Hepatic stellate cell (primary cell): ENCODE results near the gene IL27RA.
A peak's percentile ranks its signal among the peaks of the same experiment; 100 is the strongest.

Experiments
- DNase-seq: peaks from one replicate; pipeline ENCODE4 v3.0.0; 2011; ENCODE audit warnings: low spot score

Gene IL27RA

DNA sequence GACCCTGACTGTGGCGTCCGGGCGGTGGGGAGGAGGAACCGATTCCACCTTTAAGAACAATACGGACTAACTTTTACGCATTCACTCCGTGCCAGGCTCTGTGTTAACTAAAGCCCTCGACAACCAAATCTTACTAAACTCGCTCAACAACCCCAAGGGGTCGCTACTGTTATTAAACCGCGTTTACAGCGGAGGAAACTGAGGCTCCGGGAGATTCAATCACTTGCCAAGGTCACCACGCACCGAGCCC lies 57.8 kb downstream of the IL27RA start:
- no peak for DNase-seq

GRCh38 chr19:14089662-14090508 lies 58.3 kb downstream of the IL27RA start:
- peak; percentile 75 for DNase-seq

DNA sequence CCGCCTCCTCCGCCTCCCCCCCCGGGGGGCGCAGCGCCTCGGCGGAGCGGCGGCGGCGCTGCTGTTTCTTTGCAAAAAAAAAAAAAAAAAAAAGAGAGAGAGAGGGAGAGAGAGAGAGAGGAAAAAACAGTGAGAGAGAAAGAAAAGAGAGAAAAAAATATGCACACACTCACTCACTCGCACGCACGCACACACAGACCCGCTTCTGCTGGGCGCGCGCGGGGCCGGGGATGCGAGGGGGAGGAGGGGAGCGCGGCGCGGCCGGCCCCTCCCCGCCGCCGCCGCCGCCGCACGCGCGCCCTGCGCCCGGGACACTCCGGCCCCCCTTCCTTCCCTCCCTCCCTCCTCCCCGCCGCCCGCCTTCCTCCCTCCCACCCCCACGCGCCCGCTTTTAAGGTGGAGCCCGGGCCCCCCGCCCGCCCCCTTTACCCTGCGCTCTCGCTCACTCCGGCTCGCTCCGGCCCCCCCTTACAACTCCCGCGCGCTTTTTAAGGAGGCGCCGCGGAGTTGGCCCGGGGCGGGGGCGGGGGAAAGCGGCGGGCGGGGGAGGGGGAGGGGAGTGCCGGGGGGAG lies 59.0 kb downstream of the IL27RA start, which contains the start of gene SAMD1:
Gene SAMD1, minus strand, starts transcription at position 243 of the 572 bp plus-strand sequence.
- DNase-seq, result peak; percentile 83

DNA sequence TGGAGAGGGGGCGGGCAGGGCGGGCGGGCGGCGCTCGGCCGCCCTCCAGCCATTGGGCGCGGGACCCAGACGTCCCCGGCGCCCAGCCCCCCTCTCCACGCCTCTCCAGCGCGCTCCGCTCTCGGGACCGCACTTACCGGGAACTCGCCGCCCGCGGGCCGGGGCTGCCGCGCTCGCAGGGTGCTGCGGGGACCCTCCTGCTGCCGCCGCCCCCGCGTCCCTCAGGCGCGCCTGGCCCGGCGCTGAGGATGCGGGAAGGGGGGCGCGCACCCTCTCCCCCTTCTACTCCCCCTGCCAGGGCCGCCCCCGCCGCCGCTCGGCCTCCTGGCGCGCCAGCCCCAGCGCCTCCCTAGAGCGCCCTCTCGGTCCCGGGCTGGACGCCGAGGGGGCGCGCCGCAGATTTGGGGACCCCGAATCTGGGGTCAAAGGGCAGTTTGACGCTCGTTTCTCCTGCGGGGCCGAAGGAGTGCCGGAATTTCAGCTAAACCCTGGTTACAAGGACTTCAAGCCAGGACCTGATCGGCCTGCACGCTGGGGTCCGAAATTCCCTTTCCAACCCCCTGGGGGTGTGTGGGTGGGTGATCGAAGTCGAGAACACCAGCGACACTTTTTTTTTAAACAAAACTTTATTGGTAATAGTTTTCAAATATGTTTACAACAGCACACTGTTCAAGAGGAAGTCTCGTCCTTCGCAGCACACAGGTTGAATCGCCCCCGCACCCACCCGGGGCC lies 59.7 kb downstream of the IL27RA start:
- peak; percentile 78 for DNase-seq

DNA sequence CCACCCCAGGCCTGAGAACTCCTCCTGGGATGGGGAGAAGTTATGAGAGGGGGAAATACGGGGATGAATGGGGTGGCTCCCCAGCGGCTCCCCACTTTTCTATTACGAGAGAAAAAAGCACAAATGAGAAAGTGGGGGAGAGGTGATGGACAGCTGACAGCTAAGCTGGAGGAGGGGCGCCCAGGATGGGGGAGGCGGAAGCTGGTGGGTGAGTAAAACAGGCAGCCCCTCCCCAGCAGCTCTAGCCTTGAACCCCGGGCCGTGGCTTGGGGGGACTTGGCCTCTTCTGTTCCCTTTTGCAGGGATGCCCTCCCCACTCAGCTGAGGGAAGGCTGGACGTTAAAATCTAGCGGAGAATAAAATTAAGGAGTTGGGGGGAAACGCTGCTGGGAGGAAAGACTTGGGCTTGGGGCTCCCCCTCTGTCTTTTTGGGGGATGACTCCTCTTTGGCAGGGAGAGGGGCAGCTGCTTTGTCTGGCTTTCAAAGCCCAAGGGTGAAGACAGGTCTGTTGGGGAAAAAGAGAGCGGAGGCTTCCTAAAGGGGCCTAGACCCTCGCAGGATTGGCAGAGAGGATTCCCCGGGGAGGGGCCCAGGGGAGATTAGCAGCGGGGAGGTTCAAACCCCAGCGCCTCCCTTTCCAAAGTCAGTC lies 60.4 kb downstream of the IL27RA start:
- DNase-seq, result no peak

DNA sequence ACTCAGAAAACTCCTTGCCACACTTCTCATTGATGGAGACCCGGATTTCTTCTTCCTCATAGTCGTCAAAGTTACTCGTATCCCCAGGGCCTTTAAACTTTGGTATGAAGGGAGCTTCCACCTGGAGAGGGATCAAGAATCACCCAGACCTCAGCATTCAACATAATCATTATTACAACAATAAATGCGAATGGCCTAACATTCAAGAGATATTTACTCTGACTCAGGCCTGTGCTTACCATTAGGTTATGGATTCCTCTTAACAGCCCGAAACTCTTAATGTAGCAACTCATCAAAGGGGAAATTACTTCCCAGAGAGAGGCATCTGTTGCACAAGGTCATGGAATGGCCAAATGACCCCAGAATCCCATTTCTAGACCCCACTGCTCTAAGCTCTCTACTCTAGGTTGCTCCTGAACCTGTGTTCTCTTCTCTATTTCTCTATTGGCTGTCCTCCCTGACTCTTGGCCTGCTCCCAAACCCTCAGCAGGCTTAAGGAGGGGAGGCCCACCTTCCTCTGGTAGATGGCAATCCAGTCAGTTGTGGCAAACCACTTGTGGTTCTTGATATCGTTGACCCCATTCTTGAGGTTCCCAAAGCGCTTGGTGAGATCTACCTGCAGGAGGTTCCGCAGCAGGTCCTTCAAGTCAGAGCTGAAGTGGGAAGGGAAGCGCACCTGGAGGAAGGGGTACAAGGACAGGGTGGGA lies 61.7 kb downstream of the IL27RA start:
- DNase-seq, result no peak

GRCh38 chr19:14094854-14095253 lies 63.3 kb downstream of the IL27RA start:
- DNase-seq, result no peak

DNA sequence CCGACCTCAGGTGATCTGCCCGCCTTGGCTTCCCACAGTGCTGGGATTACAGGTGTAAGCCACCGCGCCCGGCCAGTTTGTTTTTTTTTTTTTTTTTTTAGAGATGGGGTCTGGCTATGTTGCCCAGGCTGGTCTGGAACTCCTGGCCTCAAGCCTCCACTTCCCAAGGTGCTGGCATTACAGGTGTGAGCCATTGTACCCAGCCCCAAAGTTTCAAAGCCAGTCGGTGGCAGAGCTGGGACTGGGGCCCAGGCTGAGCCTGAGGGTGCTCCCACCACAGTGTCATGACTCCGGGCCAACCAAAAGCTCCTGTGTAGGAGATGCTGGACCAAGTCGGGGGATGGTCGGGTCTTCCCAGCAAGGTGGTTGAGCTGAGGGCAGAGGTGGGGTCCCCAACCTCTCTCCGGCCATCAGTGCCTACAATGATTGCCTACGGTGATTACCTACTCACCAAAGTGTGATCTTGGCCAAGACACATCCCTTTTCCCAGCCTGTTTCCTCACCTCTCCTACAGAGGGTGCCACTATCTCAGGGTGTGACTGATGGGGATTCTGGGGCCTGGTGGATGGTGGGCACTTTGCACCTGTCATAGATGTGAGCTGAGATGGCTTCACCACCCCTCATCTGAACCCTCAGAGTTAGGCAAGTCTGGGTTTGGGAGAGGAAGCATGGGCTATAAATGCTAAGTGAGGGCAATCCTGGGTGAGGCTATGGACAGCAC lies 64.9 kb downstream of the IL27RA start:
- no peak for DNase-seq

GRCh38 chr19:14097532-14098151 lies 66.1 kb downstream of the IL27RA start:
- DNase-seq, result no peak

DNA sequence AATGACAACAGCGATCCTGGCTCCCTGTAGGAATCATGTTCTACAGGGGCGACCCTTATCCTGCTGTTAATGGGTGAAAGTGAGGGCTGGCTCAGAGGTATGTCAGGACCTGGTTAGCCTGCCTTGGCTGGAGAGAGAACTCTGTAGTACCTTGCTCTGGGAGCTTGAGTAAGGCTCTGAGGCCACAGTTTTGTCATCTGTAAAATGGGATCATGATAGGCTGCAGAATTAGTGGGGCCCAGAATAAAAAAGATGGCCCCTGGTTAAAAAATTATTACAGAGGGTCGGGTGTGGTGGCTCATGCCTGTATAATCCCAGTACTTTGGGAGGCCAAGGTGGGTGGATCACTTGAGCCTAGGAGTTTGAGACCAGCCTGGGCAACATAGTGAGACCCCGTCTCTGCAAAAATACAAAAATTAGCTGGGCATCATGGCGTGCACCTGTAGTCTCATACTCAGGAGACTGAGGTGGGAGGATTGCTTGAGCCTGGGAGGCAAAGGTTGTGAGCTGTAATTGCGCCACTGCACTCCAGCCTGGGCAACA lies 69.5 kb downstream of the IL27RA start:
- DNase-seq, result no peak

DNA sequence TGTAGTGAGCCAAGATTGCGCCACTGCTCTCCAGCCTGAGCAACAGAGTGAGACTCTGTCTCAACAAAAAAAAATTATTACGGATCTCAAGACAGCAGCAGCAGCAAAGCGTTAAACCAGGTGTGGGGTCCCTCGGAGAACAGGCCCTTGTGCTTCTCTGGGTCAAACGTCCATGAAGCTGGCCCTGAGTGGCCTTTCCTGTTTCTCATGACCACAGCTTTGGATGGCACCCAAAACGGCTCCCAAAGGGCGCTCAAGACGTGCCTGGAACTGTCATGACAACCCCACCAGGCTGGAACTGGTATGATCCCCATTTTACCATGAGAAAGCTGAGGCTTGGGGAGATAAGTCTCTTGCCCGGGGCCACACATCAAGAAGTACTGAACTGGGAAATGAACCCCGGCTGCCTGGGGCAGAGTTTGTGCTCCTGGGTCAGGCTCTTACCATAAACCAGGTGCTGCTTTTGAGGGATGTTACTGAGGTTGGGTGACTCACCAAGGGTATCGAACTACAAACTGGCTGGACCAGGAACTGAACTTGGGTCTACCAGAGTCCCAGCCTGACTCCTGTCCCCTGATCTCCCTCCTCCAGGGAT lies 70.6 kb downstream of the IL27RA start:
- no peak for DNase-seq

DNA sequence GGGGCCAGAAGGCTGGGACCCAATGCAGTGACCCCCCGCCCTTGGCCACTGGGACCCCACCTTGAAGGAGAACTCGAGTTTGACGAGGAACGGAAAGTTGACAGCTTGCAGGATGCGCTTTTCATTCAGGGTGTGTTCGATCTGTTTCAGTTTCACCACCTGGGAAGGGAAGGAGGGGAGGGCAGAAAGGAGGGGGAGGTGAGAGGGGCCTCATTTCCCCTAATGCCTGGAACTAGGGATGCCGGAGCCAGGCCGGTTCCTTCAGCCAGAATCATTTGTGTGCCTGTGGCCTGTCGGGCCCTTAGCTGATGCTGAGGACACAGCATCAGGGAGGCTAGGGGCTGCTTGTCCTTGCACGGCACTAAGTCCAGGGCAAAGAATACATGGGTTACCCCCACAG lies 71.2 kb downstream of the IL27RA start:
- DNase-seq, result no peak
